Keratinocyte (primary cell): ENCODE measurements around the gene SYNE1.
A peak's percentile ranks its signal among the peaks of the same experiment; 100 is the strongest.

Experiments used
- EZH2 ChIP-seq: IDR thresholded peaks from one replicate; pipeline ENCODE4 v1.6.1; 2012; ENCODE audit warnings: inconsistent platforms, mild to moderate bottlenecking, low read length, moderate library complexity
- TF ChIP-seq, protein P1 (sequence below), 3 experiments: IDR thresholded peaks in 1 of 3; conservative IDR thresholded peaks in 1 of 3; optimal IDR thresholded peaks in 1 of 3; 2 replicates in 2 of 3; 3 replicates in 1 of 3; pipeline versions ENCODE3 to v1.5.1; 2011; ENCODE audit warnings: low read length in 3 of 3, mild to moderate bottlenecking in 3 of 3, moderate library complexity in 2 of 3, control low read depth in 1 of 3, inconsistent platforms in 1 of 3; ENCODE audit not compliant: insufficient read depth in 2 of 3; ENCODE audit errors: extremely low read depth in 1 of 3

DNA sequence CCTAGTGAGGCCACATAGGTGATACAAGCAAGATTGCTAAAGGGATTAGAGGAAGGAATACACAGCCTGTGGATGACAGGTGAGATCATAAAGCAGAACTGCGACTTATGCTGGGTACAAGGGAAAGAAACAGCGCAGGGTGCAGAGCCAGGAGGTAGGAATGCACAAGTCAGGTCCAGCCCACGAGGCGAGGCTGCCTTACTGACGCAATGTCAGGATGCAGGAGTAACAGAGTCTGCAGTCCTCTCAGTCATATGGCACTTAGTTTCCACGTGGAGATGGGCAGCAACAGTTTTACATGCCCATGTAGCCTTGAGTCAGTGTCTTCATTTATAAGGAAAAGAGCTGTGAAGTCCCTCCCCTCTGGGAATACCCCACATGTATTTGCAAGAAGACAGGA is 210.9 kb downstream of the SYNE1 start:
- TF ChIP-seq, protein P1, sequence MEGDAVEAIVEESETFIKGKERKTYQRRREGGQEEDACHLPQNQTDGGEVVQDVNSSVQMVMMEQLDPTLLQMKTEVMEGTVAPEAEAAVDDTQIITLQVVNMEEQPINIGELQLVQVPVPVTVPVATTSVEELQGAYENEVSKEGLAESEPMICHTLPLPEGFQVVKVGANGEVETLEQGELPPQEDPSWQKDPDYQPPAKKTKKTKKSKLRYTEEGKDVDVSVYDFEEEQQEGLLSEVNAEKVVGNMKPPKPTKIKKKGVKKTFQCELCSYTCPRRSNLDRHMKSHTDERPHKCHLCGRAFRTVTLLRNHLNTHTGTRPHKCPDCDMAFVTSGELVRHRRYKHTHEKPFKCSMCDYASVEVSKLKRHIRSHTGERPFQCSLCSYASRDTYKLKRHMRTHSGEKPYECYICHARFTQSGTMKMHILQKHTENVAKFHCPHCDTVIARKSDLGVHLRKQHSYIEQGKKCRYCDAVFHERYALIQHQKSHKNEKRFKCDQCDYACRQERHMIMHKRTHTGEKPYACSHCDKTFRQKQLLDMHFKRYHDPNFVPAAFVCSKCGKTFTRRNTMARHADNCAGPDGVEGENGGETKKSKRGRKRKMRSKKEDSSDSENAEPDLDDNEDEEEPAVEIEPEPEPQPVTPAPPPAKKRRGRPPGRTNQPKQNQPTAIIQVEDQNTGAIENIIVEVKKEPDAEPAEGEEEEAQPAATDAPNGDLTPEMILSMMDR (optimal IDR thresholded peaks at IDR 0.05 in 1 of 3, IDR thresholded peaks at IDR 0.05 in 1 of 3, conservative IDR thresholded peaks at IDR 0.05 in 1 of 3; ENCODE audit: extremely low read depth in 1 of 3, insufficient read depth in 2 of 3, low read length in 3 of 3) = peak in 1 of 3 experiments; percentile 42
- no peak for TF ChIP-seq EZH2
